Ectodermal cell (in vitro differentiated cells): ENCODE data around the gene CACNG8.
"Not testable (repeated sequence)": the region's sequence is repeated elsewhere in the genome, so short reads cannot be mapped to it uniquely, and the experiment has no call there.

ENCODE experiments used
- H3K27ac ChIP-seq: 2 replicates; pipeline ENCODE4 v1.7.0; 2013; ENCODE audit warnings: mild to moderate bottlenecking, low read depth, low read length; ENCODE audit not compliant: insufficient read depth, poor library complexity, severe bottlenecking
- H3K27me3 ChIP-seq: 2 replicates; pipeline ENCODE4 v1.7.0; 2013; ENCODE audit warnings: mild to moderate bottlenecking, low read length; ENCODE audit not compliant: insufficient read depth, control insufficient read depth, poor library complexity, severe bottlenecking
- H3K36me3 ChIP-seq: one replicate; pipeline ENCODE4 v1.7.0; 2013; ENCODE audit warnings: low read length; ENCODE audit not compliant: control insufficient read depth, insufficient read depth
- H3K4me1 ChIP-seq: one replicate; pipeline ENCODE4 v1.7.0; 2013; ENCODE audit warnings: low read length; ENCODE audit not compliant: control insufficient read depth, insufficient read depth
- H3K4me3 ChIP-seq: 2 replicates; pipeline ENCODE4 v1.7.0; 2013; ENCODE audit warnings: low read depth, low read length, control low read depth; ENCODE audit not compliant: insufficient read depth
- H3K9me3 ChIP-seq: 2 replicates; pipeline ENCODE4 v1.7.0; 2013; ENCODE audit warnings: mild to moderate bottlenecking, low read length, moderate library complexity; ENCODE audit not compliant: control insufficient read depth
- WGBS, 2 experiments: methylation state at CpG; one replicate each; pipeline ENCODE4 v1.1.7; 2013; ENCODE audit warnings: missing lambda C conversion rate in 2 of 2; 5-methylcytosine and 5-hydroxymethylcytosine counted together

CACNG8 gene

GRCh38 chr19:53945998-53946397, 16.7 kb upstream of the CACNG8 start:
- H3K4me3 ChIP-seq, result peak overlapping the region; percentile 19
- WGBS, 2 experiments, result 88 to 99% methylated on average over 2 of the region's 2 CpGs

DNA sequence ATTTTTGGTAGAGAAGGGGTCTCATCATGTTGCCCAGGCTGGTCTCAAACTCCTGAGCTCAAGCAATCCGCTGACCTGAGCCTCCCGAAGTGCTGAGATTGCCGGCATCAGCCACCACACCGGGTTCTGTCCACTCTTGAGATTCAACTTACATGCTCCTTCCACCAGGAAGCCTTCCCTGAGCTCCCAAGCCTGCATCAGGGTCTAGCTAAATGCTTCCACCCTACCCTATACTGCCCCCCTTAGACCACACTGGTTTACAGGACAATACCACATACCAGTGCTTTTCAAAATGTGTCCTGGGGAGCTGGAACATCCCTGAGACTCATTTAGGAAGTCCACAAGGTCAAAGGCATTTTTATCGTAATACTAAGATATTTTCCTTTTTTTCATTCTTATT, 15.1 kb upstream of the CACNG8 start:
- Histone ChIP-seq H3K27ac (no peak overlapping the region), H3K27me3 (peaks cover 15% of the 10 kb centered on the region), H3K4me1 (peaks cover 4% of the 10 kb centered on the region), H3K4me3 (no peak overlapping the region), H3K9me3 (no peaks in the 10 kb centered on the region), H3K36me3 (no peaks in the 10 kb centered on the region)
- 68 to 72% methylated on average over 4 to 5 of the region's 5 CpGs for WGBS, 2 experiments

More at GRCh38 chr19:53945998-53946397, 16.7 kb upstream of the CACNG8 start:
- Histone ChIP-seq H3K9me3 (no peaks in the 10 kb centered on the region), H3K36me3 (no peaks in the 10 kb centered on the region), H3K4me1 (peaks cover 4% of the 10 kb centered on the region), H3K27ac (no peak overlapping the region), H3K27me3 (peaks cover 18% of the 10 kb centered on the region)

GRCh38 chr19:53948611-53949010, 14.1 kb upstream of the CACNG8 start:
- not testable (repeated sequence) for H3K27me3 ChIP-seq, H3K27ac ChIP-seq, H3K4me1 ChIP-seq, H3K36me3 ChIP-seq, H3K4me3 ChIP-seq, H3K9me3 ChIP-seq
- 88 to 90% methylated on average over 4 of the region's 5 CpGs for WGBS, 2 experiments

- Histone ChIP-seq H3K4me3 (no peak overlapping the region), H3K27ac (no peak overlapping the region), H3K4me1 (no peaks in the 10 kb centered on the region), H3K27me3 (peaks cover 2% of the 10 kb centered on the region), H3K9me3 (no peaks in the 10 kb centered on the region), H3K36me3 (no peaks in the 10 kb centered on the region)
- 83% methylated on average over 11 of the region's 11 CpGs for WGBS, 2 experiments
Observed at GRCh38 chr19:53951436-53951835, 11.3 kb upstream of the CACNG8 start.

DNA sequence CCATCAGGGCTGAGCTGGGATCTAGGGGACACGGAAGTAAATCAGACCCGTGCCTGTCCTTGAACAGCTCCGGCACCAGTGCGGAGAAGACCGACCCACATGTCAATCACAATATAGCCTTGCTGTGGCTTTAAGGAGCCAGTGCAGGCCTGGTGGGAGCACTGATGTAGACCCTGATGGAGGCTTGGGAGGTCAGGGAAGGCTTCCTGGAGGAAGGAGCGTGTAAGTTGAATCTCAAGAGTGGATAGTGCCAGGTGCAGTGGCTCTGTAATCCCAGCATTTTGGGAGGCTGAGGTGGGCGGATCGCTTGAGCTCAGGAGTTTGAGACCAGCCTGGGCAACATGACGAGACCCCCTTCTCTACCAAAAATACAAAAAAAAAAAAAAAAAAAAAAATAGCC, 10.8 kb upstream of the CACNG8 start:
- Histone ChIP-seq H3K36me3 (no peaks in the 10 kb centered on the region), H3K4me3 (no peak overlapping the region), H3K4me1 (no peaks in the 10 kb centered on the region), H3K9me3 (no peaks in the 10 kb centered on the region), H3K27ac (no peak overlapping the region), H3K27me3 (peaks cover 4% of the 10 kb centered on the region)
- WGBS, 2 experiments, result 91% methylated on average over 8 to 9 of the region's 9 CpGs

DNA sequence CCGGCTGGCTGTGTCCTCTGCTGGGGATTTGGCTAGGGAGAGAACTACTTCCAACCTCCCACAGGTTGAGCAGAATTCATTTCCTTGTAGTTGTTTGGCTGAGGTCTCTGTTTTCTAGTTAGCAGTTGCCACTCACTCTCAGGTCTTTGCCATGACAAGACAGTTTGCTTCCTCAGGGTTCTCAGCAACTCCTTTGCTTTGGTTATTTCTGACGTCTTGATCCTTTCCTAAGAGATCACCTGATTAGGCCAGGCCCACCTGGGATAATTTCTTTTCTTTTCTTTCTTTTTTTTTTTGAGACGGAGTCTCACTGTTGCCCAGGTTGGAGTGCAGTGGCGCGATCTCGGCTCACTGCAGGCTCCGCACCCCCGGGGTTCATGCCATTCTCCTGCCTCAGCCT, 9.4 kb upstream of the CACNG8 start:
- Histone ChIP-seq H3K27me3 (peaks cover 19% of the 10 kb centered on the region), H3K4me3 (no peak overlapping the region), H3K4me1 (peaks cover 4% of the 10 kb centered on the region), H3K9me3 (no peaks in the 10 kb centered on the region), H3K36me3 (no peaks in the 10 kb centered on the region), H3K27ac (no peak overlapping the region)
- 88 to 89% methylated on average over 8 of the region's 8 CpGs for WGBS, 2 experiments

- H3K36me3 ChIP-seq, result no peaks in the 10 kb centered on the region
- WGBS, 2 experiments, result 16 to 21% methylated on average over 14 to 15 of the region's 15 CpGs
- no peak overlapping the region for H3K27ac ChIP-seq
- H3K4me3 ChIP-seq, result no peak overlapping the region
- peaks cover 59% of the 10 kb centered on the region for H3K27me3 ChIP-seq
- H3K4me1 ChIP-seq, result peaks cover 34% of the 10 kb centered on the region
- H3K9me3 ChIP-seq, result no peaks in the 10 kb centered on the region
Observed at GRCh38 chr19:53957448-53958167, 5.1 kb upstream of the CACNG8 start.

- H3K27ac ChIP-seq, result no peak overlapping the region
- no peaks in the 10 kb centered on the region for H3K36me3 ChIP-seq
- no peaks in the 10 kb centered on the region for H3K9me3 ChIP-seq
- H3K4me1 ChIP-seq, result peaks cover 34% of the 10 kb centered on the region
- 2 to 5% methylated on average over 8 to 14 of the region's 14 CpGs for WGBS, 2 experiments
- peaks cover 63% of the 10 kb centered on the region for H3K27me3 ChIP-seq
- no peak overlapping the region for H3K4me3 ChIP-seq
Observed at GRCh38 chr19:53958168-53958571, 4.6 kb upstream of the CACNG8 start.

- WGBS, 2 experiments, result 1% methylated on average over 18 to 22 of the region's 22 CpGs
- peaks cover 34% of the 10 kb centered on the region for H3K4me1 ChIP-seq
- peaks cover 73% of the 10 kb centered on the region for H3K27me3 ChIP-seq
- H3K27ac ChIP-seq, result no peak overlapping the region
- no peak overlapping the region for H3K4me3 ChIP-seq
- H3K9me3 ChIP-seq, result no peaks in the 10 kb centered on the region
- no peaks in the 10 kb centered on the region for H3K36me3 ChIP-seq
Observed at GRCh38 chr19:53958823-53959757, 3.6 kb upstream of the CACNG8 start.

GRCh38 chr19:53960187-53960586, 2.5 kb upstream of the CACNG8 start:
- 0 to 1% methylated on average over 10 of the region's 10 CpGs for WGBS, 2 experiments
- Histone ChIP-seq H3K36me3 (no peaks in the 10 kb centered on the region), H3K4me1 (peaks cover 34% of the 10 kb centered on the region), H3K27ac (no peak overlapping the region), H3K27me3 (peaks cover 80% of the 10 kb centered on the region), H3K9me3 (no peaks in the 10 kb centered on the region), H3K4me3 (no peak overlapping the region)
